Lung microvascular endothelial cell (primary cell): ENCODE results near the gene THYN1. TPM values are rescaled to one million over a fixed set of nuclear protein-coding genes. Genes with fewer than 3 reads are reported as not detected.
A peak's percentile ranks its signal among the peaks of the same experiment; 100 is the strongest.
"Not testable (repeated sequence)": the region's sequence is repeated elsewhere in the genome, so short reads cannot be mapped to it uniquely, and the experiment has no call there.

Experiments used
- DNase-seq, 2 donors: peaks; one replicate each; pipeline versions ENCODE4 v3.0.0 to v3.0.0-alpha.2; 2010; ENCODE audit warnings: low read depth in 2 of 2
- total RNA-seq: library from RNA; depleted of rRNA; stranded (reverse); fragments of >200 nt; gene quantifications from 2 replicates; pipeline ENCODE4 v1.2.1, GENCODE V29; 2014

Gene THYN1
- total RNA-seq, 1 donor from 2014 or later = 40.5 TPM

DNA sequence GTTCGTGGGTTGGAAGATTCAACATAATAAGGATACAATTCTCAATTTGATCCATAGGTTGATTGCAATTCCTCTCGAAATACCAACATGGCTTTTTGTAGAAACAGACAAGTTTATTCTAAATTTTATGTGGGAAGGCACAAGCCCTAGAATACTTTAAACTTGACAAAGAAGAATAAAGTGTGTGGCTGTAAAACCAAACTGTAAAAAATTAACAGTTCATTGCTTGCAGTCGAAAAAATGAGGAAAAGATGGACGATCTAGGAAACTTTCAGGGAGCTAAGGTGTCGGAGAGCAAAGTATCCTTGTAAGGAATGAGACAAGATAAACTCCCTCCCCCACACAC lies 22.0 kb upstream of the THYN1 start:
- no peak for DNase-seq

DNA sequence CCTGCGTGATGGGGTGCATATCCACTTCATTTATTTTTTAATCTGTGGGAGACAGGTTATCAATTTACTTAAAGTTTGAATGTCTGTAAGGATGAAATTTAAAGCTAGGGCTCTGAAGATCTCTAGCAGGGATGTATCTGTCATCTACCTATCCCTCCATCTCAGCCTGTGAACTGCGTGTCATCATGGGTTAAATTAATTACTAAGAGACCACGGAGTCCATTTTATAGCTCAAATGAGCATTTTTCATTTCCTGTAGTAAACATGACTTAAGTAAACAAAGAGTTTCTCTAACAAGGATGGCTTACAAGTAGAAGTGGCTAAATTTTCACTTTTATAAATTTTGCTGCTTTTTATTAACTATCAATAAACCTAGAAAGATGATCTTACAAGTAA lies 20.2 kb upstream of the THYN1 start:
- no peak for DNase-seq

GRCh38 chr11:134272381-134273316 lies 19.5 kb upstream of the THYN1 start:
- peak in 1 of 2 donors; percentile 28 for DNase-seq

DNA sequence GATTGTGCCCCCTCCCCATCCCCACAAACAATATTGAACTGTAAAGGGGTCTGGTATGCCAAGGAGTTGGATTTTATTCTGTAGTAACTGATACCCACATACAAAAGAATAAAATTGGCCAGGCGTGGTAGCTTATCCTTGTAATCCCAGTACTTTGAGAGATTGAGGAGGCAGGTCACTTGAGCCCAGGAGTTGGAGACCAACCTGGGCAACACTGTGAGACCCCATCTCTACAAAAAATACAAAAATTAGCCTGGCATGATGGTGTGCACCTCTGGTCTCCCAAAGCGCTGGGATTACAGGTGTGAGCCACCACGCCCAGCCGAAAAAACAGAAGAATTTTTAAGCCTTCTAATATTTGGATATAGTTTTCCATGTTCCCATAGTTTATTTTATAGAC lies 18.8 kb upstream of the THYN1 start:
- no peak for DNase-seq

- no peak for DNase-seq
Measured at GRCh38 chr11:134270250-134270714, 17.1 kb upstream of the THYN1 start.

DNA sequence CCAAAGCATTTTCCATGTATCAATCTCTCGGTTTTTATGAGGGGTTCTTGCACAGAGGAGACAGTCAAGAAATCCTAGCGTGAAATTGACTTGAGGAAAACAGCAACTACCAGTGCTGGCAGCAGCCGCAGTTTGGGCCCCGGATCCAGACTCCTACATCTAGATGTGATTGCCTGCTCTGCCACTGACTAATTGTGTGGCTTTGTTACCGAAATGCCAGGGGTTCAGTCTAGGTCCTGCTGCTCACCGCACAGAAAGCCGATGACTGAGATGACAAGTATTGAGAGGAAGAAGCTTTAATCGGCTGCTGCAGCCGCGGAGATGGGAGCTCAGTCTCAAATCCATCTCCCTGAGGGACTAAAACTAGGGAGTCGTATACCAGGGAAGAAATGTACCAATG lies 14.8 kb upstream of the THYN1 start:
- no peak for DNase-seq

DNA sequence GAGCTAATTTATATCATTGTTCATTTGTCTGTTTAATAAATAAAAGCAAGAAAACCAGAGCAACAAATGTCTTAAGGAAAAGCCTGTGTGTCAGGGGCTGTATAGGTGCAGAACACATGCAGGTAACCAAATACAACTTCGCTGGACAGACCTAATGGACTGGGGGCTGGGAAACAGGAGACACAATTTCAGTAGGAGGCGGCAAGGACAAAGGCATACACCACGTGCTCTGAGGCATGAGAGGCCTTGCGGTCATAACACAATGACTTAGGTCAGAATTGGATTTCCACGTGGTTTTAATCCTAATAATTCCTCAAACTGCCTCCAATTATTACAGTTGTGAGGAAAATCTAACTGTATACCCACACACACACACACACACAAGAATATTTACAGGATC lies 14.3 kb upstream of the THYN1 start:
- no peak for DNase-seq

GRCh38 chr11:134266841-134267251 lies 13.7 kb upstream of the THYN1 start:
- peak in 1 of 2 donors; percentile 31 for DNase-seq

DNA sequence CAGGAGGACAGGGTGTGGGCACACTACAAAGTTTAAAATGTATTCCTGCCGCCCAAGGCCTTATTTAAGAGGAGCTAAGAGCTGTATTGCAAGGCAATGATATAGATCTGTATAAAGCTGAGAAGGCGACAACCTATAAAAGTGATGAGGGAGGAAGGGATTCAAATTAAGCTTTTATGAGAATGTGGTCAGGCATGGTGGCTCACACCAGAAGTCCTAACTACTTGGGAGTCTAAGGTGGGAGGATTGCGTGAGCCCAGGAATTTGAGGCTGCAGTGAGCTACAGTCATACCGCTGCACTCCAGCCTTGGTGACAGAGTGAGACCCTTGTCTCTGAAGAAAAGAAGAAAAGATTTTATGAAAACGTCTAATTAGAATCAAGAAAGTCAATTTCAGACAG lies 13.3 kb upstream of the THYN1 start:
- no peak for DNase-seq

DNA sequence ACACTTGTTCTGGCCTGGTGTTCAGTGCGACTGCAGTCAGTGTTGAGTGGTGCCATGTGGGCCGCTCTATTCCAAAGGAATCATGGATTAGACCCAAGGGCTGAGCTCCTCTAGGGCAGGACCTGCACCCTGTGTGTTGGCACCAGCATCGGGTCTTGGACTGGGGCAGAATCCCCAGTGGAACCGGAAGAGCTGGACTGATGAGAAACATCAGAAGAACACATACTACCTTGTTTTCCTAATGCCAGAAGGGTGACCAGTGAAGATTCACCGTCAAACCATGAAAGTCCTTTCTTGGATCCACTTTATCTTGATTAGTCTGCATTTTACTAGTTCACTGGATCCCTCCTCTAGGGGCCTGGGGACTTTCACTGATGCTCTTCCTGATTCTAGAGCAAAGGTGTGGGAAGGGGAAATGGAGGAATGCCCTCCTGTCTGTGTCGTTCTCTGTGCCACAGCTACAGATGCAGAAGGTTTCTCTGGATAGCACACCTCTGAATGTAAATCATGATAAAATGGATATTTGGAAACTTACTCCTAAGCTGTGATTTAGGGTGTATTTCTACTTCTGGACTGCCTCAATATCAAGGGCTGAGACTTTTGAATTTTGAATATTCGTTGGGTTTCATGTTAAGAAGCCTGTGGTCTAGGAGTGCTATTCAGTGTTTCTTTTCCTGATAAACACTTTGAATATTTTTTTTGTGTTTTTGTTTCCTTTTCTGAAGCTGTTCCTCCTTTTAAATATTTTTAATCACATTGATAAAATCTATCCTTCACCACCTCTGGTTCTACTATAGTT lies 12.0 kb upstream of the THYN1 start:
- no peak for DNase-seq

GRCh38 chr11:134261626-134262488 lies 8.7 kb upstream of the THYN1 start:
- peak; percentile 26 to 46 for DNase-seq

DNA sequence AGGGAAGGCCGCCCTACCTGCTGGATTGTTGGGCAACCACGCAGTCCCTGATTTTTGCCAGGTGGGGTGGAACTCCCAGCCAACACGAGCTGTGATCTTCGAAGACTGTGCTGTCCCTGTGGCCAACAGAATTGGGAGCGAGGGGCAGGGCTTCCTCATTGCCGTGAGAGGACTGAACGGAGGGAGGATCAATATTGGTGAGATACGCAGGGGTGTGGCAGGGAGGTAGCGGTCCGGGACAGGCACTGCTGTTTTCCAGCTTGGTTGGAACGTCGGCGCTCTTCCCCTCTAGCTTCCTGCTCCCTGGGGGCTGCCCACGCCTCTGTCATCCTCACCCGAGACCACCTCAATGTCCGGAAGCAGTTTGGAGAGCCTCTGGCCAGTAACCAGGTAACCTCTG lies 7.8 kb upstream of the THYN1 start:
- no peak for DNase-seq

- no peak for DNase-seq
Measured at GRCh38 chr11:134260503-134260902, 7.4 kb upstream of the THYN1 start.

GRCh38 chr11:134258577-134258976 lies 5.4 kb upstream of the THYN1 start:
- no peak for DNase-seq

DNA sequence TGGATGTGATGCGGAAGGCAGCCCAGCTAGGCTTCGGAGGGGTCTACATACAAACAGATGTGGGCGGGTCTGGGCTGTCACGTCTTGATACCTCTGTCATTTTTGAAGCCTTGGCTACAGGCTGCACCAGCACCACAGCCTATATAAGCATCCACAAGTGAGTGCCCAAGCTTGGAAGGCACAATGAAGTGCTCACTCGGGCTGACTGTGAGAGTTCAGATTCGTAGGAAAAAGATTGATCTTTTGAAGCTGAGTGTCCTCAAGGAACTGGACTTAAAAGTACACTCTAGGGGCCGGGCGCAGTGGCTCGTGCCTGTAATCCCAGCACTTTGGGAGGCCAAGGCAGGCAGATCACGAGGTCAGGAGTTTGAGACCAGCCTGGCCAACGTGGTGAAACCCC lies 3.9 kb upstream of the THYN1 start:
- no peak for DNase-seq

DNA sequence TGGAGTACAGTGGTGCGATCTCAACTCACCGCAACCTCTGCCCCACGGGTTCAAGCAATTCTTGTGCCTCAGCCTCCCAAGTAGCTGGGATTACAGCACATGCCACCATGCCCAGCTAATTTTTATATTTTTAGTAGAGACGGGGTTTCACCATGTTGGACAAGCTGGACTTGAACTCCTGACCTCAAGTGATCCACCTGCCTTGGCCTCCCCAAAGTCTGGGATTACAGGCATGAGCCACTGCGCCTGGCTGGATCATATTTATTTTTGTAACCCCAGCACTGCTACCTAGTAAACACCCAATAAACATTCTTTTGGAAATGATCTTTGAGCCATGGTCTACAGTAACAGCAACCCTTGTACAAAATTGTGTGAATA lies 2.0 kb upstream of the THYN1 start:
- not testable (repeated sequence) for DNase-seq

DNA sequence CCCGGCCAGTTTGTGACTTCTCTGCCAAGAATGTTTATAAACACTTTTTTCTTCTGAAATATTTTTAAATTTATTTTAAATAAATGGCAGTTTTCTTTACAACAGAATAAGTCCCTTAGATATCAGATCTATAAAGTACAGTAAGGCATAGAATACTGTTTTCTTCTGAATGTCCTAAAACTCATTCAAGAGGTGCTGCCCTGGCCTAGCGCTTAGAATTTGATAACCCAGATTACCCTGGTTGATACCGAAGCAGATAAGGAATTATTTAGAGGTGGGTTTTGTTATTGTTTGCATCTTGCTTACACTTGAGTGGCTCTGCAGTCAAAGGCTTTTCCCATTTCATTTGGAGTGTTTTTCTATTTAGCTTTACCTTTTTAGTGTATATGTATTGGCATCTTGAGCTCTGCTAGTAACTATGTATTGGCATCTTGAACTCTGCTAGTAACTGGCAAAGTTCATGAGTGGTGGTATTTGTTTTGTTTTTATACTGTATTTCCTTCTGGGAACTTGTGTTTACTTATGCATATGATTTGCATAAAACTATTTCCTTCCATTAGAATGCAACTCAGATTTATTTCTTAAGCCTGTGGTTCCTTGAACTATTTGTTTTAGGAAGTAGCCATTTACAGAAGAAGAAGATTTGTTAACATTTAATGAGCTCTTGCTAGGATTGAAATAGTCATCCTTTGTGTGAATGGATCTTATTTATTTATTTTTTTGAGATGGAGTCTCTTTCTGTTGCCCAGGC lies 1.5 kb upstream of the THYN1 start:
- DNase-seq = no peak

DNA sequence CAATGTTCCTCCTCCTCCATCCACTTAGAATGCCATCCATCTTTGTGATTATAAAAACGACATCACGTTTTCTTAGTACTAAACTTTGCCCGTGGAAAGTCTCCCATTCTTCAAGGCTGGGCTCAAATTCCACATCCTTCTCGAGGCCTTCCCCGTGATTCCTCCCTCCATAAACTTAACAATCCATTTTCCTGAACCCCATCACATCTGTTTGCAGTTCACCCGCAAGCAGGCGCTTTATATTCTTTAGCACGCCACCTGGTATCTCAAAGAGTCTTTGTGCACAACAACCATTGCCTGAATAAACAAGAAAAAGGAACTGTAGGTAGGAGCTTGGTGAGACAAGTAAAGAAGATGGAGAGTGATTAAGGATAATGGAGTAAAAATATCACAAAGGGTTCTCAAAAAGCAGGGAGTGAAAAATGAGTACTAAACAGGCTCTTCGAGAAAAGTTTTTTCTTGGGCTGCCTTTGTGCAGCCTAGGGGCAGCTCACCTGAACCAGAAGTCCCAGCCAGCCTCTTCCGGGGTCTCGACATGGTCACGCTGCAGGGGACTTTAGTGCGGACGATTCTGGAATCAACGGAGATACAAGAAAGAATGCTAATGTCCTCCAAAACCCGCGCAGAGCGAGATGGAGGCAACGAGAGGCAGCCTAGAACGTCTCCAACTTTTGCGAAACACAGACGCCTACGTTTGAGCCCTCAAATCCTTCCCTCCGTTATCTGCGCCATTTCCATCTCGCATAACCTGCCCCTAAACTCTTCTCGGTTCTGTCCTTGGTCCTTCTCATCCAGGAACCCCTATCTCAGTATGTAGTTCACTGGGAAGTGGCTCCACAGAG lies 585 bp downstream of the THYN1 start:
- peak in 1 of 2 donors; percentile 42 for DNase-seq

- DNase-seq = no peak
Measured at GRCh38 chr11:134250675-134251074, 2.5 kb downstream of the THYN1 start.

DNA sequence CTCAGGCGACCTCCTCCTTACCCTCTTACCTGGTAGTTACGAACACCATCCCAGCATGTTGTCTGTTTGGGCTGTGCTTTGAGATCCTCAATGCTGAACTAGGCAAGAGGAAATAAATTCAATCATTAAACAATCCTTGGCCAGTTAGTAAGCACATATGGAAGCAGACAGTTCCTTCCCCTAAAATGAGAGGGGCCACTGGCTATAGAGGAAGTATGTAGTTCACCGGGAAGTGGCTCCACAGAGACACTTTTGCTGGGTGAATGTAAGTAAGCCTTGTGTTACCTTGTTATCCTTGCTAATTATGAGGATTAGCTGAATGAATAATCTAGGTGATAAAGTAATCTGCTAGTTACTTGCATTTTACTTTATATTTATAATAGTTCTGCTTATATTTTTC lies 2.9 kb downstream of the THYN1 start:
- no peak for DNase-seq
